NCI-H460 (cell line): Measurements from ENCODE around the gene BCL11A. TPM values are rescaled to one million over a fixed set of nuclear protein-coding genes. Genes with fewer than 3 reads are reported as not detected.

Experiments
- DNase-seq: peaks from one replicate; pipeline ENCODE4 v3.0.0-alpha.2; 2016; ENCODE audit warnings: low read depth; ENCODE audit errors: extremely low read depth
- polyA plus RNA-seq: library from polyadenylated mRNA; depleted of rRNA; stranded (reverse); fragments of >200 nt; gene quantifications from 2 replicates; pipeline ENCODE4 v1.2.3, GENCODE V29; 2014; cell fraction: nucleus; rRNA removed
- total RNA-seq: library from RNA; depleted of rRNA; stranded (reverse); fragments of >200 nt; shearing (Covaris generic); gene quantifications from 2 replicates; pipeline ENCODE4 v1.2.3, GENCODE V29; 2014; rRNA removed

Gene BCL11A
- 0.84 and 2.1 TPM in 2 replicates for total RNA-seq
- 1.1 and 3.8 TPM in 2 replicates for polyA plus RNA-seq

DNA sequence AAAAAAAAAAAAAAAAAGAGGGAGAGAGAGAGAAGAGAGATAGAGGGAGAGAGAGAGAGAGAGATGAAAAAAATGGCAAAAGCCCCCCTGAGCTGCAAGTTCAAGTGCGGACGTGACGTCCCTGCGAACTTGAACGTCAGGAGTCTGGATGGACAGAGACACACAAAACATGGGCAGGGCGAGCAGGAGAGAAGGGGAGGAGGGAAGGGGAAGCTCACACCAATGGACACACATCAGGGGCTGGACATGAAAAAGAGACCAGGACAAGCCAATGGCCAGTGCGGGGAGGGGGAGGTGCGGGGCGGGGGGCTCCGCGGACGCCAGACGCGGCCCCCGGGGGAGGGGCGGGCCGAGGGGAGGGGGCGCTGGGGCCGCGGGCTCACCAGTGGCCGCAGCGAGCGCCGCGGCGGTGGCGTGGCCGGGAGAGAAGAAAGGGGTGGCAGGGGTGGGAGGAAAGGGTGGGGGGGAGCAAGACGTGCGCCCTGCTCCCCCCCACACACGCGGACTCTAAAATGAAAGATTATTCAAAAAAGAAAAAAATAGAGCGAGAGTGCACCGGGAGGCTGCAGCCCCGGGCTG is at the start of gene BCL11A:
Gene BCL11A, minus strand, starts transcription at position 160 of the 579 bp plus-strand sequence. CDS start 384 bp downstream, outside the sequence.
- peak; percentile 57 for DNase-seq

DNA sequence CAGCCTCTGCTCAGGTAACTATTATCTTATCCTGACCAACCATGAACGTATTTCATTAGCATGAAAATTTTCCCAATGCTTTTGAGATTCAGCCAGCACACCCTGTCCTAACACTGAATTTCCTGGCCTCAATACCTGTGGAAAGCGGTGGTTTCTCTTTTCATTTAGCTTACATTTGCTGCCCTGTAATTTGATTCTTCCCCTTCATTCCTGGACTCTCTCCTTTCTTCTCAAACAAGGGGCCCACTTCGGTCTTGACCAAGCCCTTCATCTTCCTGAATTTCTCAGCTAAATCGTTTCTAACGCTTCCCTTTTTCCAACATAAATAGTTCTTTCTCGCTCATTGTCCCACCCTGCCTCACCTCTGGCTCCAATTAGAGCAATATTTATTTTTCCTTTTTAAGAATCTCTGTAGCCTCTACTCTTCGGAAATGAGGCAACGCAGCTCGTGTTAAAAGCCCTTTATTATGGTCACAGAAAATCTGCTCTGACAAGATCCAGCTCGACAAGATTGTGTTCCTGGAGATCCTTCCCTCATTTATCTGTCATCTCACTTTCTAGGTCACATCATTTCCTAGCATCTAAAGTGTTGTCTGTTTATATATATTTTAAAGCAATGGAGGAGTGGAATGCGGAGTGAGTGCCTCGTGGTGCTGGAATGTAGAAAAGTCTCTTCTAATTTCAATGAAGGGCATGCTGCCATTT is 49.5 kb upstream of the BCL11A start:
- no peak for DNase-seq

DNA sequence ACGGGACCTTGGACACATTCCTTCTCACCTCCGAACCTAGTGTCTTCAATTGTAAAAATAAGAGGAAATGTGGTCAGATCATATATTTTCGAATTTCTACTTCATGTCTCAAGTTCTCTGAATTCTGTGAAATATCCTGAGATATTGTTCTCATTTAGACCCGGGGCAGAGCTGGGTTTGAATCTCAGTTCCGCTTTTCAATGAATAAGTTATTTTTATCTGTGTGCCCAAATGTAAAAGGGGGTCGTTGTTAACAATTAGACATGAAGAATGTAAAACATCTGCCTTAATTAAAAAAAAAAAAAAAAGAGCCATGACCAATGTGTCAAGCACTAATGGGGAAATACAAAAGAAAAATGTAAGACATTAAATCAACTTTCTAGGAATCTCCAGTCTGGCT is 48.9 kb upstream of the BCL11A start:
- DNase-seq: no peak

DNA sequence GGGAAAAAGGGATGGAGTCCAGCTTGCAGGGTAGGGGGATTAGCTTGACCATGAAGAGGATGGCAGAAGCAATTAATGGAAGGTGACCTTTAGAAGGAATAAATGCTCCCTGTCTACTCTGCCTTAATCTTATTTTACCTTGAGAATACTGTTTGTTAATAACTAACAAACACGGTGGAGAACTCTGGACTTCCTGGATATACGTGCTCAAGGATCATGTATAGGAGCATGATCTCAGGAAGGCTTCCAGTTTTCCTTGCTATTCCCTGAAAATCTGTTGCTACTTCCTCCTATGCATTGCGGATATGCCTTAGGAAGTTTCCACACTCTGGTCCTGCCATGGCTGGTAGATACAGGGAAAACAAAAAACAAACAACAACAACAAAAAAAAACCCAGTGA is 44.8 kb upstream of the BCL11A start:
- DNase-seq: no peak

DNA sequence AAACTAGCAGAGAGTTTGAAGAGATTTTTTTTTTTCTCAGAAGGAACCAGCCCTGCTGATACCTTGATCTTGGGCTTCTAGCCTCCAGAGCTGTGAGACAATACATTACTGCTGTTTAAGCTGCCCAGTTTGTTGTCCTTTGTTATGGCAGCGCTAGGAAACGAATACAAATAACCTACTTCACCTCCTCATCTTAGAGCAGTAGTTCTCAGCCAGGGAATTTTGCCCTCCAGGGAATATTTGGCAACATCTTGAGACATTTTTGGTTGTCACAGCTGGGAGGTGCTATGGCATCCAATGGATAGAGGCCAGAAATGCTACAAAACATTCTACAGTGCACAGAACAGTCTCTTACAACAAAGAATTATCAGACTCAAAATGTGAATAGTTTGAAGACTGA is 43.9 kb upstream of the BCL11A start:
- no peak for DNase-seq

DNA sequence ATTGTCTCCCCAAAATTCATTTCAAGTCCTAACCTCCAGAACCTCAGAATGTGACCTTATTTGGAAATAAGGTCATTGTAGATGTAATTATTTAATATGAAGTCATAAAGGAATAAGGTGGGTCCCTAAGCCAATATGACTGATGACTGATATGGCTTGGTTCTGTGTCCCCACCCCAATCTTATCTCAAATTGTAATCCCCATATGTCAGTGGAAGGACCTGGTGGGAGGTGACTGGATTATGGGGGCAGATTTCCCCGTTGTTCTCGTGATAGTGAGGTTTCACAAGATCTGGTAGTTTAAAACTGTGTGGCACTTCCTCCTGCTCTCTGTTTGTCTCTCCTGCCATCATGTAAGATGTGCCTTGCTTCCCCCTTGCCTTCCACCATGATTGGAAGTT is 43.0 kb upstream of the BCL11A start:
- DNase-seq: no peak

DNA sequence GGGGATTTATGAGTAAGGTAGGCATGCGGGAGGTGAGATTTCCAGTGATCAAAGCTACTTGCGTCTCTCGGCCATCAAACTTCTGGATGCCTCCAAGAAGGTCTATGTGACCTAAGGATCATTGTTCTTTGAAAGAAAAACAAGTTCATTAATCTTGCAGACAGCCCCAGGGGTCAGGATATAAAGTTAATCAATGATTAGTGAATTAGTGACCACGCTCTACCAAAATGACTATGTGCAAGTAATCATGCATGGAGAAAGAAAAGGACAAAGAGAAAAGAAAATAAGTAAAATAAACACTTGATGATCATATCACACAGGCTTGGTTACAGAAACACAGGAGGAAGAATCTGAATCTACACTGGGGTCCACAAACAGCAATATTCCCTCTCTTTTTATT is 42.5 kb upstream of the BCL11A start:
- DNase-seq: no peak

DNA sequence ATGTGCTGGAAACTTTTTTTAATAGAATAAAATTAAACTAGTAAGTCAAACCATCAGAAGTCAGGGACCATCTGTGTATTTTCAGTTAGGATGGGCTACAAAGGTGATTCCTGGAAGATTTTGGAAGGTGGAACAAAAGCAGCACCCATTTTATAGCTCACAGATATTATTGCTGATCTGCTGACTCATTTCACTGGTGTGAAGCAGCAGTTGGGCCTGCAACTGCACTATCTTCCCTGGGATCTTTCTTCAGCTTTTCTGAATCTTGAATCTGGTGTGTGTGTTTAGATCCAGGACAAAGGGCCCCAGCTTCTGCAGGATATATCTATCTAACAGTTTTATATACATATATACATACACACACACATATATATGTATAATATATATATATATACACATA is 35.6 kb upstream of the BCL11A start:
- no peak for DNase-seq

DNA sequence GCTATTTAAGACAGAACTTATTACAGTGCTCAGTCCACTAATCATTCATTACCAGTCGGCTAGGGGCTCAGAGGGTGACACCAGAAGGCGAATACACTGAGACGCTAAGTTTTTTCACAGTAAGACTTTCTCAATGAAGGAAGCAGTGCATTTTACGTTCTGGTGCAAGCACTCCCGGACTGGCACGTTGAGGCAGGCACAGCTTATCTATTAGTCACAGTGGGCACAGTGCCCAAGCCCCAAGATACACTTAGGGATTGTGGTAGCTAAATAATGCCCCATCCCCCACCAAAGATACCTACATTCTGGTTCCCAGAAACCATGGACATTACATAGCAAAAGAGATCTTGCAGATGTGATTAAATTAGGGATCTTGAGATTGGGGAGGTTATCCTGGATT is 32.6 kb upstream of the BCL11A start:
- DNase-seq: no peak

DNA sequence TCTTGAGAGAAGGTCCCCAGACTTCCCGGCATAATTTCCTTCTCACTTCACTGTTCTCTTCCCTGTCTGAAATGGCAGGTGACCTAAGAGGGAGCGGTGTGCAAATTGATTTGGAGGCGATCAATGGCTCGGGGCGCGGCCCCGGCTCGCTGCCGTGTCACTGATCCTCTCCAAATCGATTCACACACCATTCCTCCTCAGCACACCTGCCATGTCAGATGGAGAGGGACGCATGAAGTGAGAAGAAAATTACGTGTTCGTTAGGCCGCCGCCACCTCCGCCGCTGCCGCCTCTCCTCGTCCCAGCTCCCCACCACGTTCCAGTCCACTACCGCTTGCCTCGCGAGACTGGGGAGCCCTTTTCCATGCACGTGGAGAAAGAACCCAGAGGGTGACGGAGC is 31.8 kb upstream of the BCL11A start:
- no peak for DNase-seq

DNA sequence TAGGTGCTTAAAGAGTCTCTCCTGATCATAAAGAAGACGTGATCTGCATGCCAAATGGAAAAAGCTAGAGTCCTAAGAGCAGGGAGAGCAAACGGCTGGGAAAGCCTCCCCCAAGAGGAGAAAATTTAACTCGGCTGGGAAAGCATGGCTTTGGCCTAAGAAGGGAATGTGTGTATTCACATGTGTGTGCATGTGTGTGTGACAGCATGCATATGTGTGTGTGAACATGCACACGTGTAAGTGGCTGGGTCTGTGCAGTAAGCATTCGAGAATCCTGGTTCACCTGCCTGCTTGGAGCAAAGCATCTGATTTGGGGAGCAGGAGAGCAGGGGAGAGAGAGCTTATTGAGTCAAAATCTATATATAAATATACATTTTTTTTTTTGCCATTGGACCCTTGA is 30.1 kb upstream of the BCL11A start:
- no peak for DNase-seq

DNA sequence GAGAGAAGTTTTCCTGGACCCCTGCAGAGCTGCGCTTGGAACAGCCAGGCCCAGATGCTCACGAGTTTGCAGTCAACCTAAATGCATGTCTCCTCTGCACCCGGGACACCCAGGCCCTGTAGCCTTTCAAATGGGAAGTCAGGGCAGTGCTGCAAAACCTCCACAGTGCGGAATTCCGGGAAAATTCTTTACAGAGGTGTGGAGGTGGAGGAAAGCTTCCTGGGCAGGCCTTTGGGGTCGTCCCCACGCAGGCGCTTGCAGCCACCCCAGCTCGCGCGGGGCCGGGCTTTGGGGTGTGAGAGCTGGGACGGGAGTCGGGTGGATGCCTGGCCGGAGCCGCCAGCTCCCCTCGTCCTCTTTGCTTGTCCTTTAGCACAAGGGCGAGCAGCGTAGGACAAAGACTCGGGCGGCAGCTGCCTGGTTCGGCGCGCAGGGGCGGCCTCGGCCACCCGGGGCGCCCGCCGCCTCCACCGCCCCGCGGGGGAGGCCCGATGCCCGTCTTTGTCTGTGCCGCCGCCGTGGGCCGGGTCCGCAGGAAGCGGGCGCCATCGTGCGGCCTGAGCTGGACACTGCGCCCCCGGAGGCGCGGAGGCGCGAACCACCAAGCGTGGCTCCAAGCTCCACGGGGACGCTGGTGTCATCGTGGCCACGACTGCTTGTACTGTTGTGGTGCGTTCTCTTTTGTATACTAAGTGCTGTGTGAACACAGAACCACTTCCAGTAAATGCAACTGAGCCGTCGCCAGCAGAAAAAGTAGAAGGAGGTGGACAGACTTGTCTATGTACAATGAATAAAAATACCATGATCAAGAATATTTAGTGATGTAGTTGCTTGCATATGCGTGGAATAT is 28.2 kb upstream of the BCL11A start:
- DNase-seq: peak; percentile 50

DNA sequence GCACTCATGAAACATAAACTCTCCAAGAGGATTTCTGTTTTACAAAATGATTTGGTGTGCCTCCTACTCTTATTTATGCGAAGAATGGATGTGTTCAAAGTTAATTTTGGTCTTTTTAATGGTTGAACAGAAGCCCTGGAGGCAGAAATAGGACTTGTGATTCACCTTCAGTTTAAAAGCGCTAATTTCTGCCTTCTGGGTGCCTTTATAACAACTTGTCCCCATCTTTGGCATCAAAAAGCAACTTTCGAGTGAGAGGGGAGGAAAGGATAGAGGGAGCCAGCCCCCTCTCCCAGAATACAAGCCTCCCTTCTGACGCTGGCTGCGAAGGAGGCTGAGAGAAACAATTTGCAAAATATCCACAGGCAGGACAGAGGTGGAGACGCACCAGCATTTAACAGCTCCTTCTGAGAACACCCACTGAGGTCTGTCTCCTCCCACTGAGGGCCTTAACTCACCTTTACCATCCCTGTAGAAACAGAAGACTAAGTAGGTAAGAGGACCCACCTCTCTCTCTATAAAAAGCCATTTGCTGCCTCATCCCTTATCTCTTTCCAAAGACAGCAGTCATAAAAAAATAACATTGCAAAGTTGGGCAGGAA is 24.3 kb upstream of the BCL11A start:
- DNase-seq: no peak

DNA sequence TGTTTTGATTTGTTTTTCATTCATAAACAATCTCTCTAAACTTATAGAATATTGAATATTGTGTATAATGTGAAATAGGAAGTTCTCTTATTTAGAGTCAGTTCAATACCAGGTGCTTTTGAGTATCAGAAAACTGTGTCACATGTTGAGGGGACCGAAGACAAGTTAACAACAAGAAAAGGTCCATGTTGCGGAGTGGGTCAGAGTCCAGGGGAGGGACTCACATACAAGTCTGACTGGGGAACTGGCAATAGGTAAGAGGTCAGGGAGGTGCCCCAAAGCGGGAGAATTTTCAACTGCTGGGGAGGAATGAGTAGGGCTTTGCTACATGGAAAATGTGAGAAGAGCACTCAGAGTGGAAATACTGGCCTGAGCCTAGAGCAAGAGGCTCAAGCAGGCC is 19.8 kb upstream of the BCL11A start:
- no peak for DNase-seq

DNA sequence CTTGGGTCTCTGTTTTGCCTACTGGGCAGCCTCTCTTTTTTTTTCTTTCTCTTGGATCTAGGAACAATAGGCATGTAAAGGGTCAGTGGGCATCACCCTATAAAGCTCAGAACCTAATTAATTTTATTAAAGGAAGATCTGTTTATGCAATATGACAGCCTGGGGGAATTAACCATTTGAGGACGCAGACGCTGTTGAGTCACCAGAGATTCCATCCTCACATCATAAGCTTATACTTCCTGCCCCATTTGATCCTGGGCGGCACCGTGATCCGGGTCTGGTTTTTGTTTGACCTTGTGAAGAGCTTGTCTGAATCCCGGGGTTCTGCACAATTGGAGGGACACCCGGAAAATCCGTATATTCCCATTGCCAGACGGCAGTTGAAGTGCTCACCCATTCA is 16.8 kb upstream of the BCL11A start:
- DNase-seq: no peak

DNA sequence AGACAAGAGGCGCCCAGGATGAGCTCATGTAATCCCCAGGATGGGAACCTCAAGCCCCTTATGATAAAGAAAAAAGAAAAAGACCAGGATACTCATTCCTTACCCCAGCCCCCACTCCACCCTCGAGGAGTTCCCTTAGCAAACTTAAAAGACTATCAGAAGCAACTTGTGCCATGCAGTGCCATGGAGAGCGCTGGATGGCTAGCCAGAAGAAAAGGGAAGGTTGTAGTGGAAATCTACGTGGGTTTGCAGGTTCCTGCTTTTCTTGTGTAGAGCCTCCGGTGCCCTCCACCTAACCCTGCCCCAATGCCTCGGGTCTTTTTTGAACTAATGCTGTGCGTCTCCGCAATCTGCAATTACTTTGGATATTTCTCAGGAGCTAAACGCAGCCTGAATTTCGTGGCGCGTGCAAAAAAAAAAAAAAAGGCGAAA is 16.2 kb upstream of the BCL11A start:
- DNase-seq: no peak

DNA sequence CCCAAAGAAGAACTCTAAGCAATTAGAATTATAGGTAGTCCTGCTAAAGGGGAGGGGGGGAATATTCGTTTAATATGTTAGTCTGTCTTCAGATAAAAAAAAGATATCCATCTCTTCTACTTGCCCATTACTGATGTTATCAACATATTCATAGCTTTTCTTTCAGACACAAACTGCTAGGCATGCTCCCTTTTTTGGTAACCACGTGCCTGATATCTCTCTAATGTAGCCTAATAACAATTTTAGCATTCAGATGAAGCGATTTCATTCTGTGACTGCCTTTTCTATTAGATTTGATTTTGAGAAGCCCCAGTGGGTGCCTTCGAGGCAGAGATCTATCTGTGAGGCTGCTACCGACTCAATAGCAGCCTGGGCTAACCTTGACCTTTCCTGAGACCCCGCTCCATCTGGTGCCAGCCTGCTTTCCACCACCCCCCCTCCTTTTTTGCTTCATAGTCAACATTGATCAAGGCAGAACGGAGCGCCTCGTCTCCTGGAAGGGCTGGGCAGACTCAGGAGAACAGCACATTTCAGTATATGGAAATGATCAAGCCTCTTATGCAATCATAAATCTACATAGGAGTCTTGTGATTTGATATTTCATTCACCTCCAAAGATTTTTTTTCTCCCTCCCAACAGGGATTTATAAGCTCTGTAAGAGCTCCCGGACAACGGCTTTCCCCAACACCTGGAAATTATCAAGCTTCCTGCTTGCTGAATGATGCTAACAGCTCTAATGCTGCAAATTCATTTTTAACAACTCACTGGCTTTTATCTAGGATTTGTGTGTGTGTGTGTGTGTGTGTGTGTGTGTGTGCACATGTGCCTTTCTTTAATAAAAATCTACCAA is 14.7 kb upstream of the BCL11A start:
- DNase-seq: no peak

DNA sequence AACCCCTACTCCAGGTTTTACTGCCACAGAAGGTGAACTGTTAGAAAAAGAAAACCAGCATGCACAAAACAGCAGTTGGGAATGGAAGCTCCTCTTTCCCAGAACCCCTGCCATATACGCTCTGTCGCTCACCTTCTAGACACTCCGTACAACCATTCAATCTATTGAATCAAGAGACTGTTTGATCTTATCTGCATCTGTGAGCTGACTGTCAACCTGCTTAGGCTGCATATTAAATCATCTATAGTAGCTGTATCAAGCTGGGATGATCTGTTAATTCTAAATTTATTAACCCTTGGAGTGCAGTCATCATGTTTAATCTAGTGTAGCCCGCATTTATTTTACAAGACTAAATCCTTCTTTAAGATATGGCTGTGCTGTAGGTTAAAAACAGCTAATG is 13.6 kb upstream of the BCL11A start:
- DNase-seq: no peak

DNA sequence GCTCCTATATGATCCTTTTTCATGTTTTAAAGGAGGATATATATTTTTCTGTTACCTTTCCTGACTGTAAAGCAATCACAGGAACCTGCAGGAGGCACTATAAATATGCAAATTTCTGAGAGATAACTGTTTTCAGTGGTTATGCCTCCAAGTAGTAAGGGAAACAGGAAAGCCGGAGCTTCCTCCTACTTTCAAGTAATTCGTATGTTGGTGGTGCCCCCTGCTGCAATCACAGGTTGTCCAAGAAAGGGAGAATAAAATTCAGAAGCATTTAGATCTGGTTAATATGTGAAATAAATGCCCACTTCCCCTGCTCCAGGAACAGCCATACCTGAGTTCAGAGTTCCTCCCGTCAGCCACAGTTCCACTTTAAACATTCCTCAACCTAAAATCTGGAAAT is 12.0 kb upstream of the BCL11A start:
- no peak for DNase-seq
